ENCODE results near the gene FOXA3. TPM values are rescaled to one million over a fixed set of nuclear protein-coding genes. Genes with fewer than 3 reads are reported as not detected.

FOXA3 gene
- total and polyA plus RNA-seq, 2 experiments from 2014 or later = 11.1 to 17.5 TPM

- ATAC-seq = no peak
Measured at GRCh38 chr19:45825263-45825605, 38.9 kb upstream of the FOXA3 start.

More at GRCh38 chr19:45825263-45825605, 38.9 kb upstream of the FOXA3 start:
- no peaks in the 10 kb centered on the region; the same call in 1 of the 2 replicates for H4K20me1 ChIP-seq (replicated peaks; ENCODE audit: insufficient read depth)
- no peak overlapping the region for H2AFZ ChIP-seq
- peaks cover 7% of the 10 kb centered on the region; the same call in 1 of the 2 replicates for H3F3A ChIP-seq (replicated peaks; ENCODE audit: low read depth)
- no peak overlapping the region for H3K4me2 ChIP-seq
- Mint-ChIP-seq H3K27me3 (ENCODE audit: insufficient read depth, low read depth, poor library complexity) (peaks cover 15% of the 10 kb centered on the region), H3K4me1 (peaks cover 7% of the 10 kb centered on the region), H3K36me3 (ENCODE audit: low read depth) (peaks cover 83% of the 10 kb centered on the region), H3K9me3 (no peaks in the 10 kb centered on the region), H3K27ac (no peak overlapping the region), H3K4me3 (no peak overlapping the region)
- peaks cover 8% of the 10 kb centered on the region for H3K36me3 ChIP-seq (ENCODE audit: insufficient read depth)
- no peaks in the 10 kb centered on the region for H3K79me2 ChIP-seq (replicated peaks; ENCODE audit: insufficient read depth)
- DNase-seq (ENCODE audit: low spot score) = no peak
- H3K4me1 ChIP-seq (ENCODE audit: insufficient read depth) = 0 out of 2 replicates have a peak, but pooled peaks cover under 1% of the 10 kb centered on the region
- no peak overlapping the region for H3K4me3 ChIP-seq
- H3K27me3 ChIP-seq (ENCODE audit: insufficient read depth) = no peaks in the 10 kb centered on the region
- no peaks in the 10 kb centered on the region for H3K9me2 ChIP-seq (ENCODE audit: insufficient read depth)
- TF ChIP-seq, protein P1, sequence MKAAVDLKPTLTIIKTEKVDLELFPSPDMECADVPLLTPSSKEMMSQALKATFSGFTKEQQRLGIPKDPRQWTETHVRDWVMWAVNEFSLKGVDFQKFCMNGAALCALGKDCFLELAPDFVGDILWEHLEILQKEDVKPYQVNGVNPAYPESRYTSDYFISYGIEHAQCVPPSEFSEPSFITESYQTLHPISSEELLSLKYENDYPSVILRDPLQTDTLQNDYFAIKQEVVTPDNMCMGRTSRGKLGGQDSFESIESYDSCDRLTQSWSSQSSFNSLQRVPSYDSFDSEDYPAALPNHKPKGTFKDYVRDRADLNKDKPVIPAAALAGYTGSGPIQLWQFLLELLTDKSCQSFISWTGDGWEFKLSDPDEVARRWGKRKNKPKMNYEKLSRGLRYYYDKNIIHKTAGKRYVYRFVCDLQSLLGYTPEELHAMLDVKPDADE (IDR thresholded peaks at IDR 0.05) = no peak
- TF ChIP-seq POLR2AphosphoS5 (IDR thresholded peaks at IDR 0.05; ENCODE audit: low read depth) (no peak), ZNF114 (CRISPR knock-in tag; IDR thresholded peaks at IDR 0.05) (no peak), CREB1 (CRISPR knock-in tag; IDR thresholded peaks at IDR 0.05; ENCODE audit: low read depth) (no peak), ZNF331 (CRISPR knock-in tag; IDR thresholded peaks at IDR 0.05; ENCODE audit: low read depth) (no peak), REST (IDR thresholded peaks at IDR 0.05; ENCODE audit: unreplicated experiment) (no peak)
- TF ChIP-seq, protein P2, sequence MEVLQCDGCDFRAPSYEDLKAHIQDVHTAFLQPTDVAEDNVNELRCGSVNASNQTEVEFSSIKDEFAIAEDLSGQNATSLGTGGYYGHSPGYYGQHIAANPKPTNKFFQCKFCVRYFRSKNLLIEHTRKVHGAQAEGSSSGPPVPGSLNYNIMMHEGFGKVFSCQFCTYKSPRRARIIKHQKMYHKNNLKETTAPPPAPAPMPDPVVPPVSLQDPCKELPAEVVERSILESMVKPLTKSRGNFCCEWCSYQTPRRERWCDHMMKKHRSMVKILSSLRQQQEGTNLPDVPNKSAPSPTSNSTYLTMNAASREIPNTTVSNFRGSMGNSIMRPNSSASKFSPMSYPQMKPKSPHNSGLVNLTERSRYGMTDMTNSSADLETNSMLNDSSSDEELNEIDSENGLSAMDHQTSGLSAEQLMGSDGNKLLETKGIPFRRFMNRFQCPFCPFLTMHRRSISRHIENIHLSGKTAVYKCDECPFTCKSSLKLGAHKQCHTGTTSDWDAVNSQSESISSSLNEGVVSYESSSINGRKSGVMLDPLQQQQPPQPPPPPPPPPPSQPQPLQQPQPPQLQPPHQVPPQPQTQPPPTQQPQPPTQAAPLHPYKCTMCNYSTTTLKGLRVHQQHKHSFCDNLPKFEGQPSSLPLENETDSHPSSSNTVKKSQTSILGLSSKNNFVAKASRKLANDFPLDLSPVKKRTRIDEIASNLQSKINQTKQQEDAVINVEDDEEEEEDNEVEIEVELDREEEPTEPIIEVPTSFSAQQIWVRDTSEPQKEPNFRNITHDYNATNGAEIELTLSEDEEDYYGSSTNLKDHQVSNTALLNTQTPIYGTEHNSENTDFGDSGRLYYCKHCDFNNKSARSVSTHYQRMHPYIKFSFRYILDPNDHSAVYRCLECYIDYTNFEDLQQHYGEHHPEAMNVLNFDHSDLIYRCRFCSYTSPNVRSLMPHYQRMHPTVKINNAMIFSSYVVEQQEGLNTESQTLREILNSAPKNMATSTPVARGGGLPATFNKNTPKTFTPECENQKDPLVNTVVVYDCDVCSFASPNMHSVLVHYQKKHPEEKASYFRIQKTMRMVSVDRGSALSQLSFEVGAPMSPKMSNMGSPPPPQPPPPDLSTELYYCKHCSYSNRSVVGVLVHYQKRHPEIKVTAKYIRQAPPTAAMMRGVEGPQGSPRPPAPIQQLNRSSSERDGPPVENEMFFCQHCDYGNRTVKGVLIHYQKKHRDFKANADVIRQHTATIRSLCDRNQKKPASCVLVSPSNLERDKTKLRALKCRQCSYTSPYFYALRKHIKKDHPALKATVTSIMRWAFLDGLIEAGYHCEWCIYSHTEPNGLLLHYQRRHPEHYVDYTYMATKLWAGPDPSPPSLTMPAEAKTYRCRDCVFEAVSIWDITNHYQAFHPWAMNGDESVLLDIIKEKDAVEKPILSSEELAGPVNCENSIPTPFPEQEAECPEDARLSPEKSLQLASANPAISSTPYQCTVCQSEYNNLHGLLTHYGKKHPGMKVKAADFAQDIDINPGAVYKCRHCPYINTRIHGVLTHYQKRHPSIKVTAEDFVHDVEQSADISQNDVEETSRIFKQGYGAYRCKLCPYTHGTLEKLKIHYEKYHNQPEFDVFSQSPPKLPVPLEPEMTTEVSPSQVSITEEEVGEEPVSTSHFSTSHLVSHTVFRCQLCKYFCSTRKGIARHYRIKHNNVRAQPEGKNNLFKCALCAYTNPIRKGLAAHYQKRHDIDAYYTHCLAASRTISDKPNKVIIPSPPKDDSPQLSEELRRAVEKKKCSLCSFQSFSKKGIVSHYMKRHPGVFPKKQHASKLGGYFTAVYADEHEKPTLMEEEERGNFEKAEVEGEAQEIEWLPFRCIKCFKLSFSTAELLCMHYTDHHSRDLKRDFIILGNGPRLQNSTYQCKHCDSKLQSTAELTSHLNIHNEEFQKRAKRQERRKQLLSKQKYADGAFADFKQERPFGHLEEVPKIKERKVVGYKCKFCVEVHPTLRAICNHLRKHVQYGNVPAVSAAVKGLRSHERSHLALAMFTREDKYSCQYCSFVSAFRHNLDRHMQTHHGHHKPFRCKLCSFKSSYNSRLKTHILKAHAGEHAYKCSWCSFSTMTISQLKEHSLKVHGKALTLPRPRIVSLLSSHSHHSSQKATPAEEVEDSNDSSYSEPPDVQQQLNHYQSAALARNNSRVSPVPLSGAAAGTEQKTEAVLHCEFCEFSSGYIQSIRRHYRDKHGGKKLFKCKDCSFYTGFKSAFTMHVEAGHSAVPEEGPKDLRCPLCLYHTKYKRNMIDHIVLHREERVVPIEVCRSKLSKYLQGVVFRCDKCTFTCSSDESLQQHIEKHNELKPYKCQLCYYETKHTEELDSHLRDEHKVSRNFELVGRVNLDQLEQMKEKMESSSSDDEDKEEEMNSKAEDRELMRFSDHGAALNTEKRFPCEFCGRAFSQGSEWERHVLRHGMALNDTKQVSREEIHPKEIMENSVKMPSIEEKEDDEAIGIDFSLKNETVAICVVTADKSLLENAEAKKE (CRISPR knock-in tag; IDR thresholded peaks at IDR 0.05) = no peak
- TF ChIP-seq, protein P3, sequence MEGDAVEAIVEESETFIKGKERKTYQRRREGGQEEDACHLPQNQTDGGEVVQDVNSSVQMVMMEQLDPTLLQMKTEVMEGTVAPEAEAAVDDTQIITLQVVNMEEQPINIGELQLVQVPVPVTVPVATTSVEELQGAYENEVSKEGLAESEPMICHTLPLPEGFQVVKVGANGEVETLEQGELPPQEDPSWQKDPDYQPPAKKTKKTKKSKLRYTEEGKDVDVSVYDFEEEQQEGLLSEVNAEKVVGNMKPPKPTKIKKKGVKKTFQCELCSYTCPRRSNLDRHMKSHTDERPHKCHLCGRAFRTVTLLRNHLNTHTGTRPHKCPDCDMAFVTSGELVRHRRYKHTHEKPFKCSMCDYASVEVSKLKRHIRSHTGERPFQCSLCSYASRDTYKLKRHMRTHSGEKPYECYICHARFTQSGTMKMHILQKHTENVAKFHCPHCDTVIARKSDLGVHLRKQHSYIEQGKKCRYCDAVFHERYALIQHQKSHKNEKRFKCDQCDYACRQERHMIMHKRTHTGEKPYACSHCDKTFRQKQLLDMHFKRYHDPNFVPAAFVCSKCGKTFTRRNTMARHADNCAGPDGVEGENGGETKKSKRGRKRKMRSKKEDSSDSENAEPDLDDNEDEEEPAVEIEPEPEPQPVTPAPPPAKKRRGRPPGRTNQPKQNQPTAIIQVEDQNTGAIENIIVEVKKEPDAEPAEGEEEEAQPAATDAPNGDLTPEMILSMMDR (conservative IDR thresholded peaks at IDR 0.05; ENCODE audit: low read depth in 2 of 2) = no peak
- no peak overlapping the region for H3K27ac ChIP-seq (ENCODE audit: low read depth)
